AG04450 (cell line): ENCODE data around the gene TCF19. TPM values are rescaled to one million over a fixed set of nuclear protein-coding genes. Genes with fewer than 3 reads are reported as not detected.

Source experiments
- polyA plus RNA-seq: library from polyadenylated mRNA; depleted of rRNA; stranded (reverse); fragments of >200 nt; gene quantifications from 2 replicates; pipeline ENCODE4 v1.2.3, GENCODE V29; 2011; rRNA removed
- small RNA-seq: library from RNA; depleted of rRNA; stranded (forward); fragments of <200 nt; gene quantifications from one replicate; pipeline ENCODE3, GENCODE V24; 2012; ENCODE audit warnings: low read depth; ENCODE audit not compliant: insufficient read length

TCF19 gene
- polyA plus RNA-seq, 1 experiment, result 4.2 TPM

Small RNAs within 50 kb of the gene (small RNA-seq; reads per million reads assigned to genes)
- not detected for gene POLR2LP1

Other genes with a start within 250 kb of the TCF19 start
- 10.3 and 12.2 TPM in 2 replicates for gene VARS2, start 244.4 kb upstream of the TCF19 start, polyA plus RNA-seq
- gene SFTA2, start 226.4 kb upstream of the TCF19 start, polyA plus RNA-seq, result not detected in 2 replicates
- gene MUCL3, start 217.6 kb upstream of the TCF19 start, polyA plus RNA-seq, result not detected in 2 replicates
- gene MUC21, start 174.9 kb upstream of the TCF19 start, polyA plus RNA-seq, result not detected in 2 replicates
- not detected in 2 replicates for gene MUC22, start 148.1 kb upstream of the TCF19 start, polyA plus RNA-seq
- gene C6orf15, start 46.0 kb upstream of the TCF19 start, polyA plus RNA-seq, result not detected in 2 replicates
- gene PSORS1C1, start 43.8 kb upstream of the TCF19 start, polyA plus RNA-seq, result 0.94 and 1.6 TPM in 2 replicates
- not detected in 2 replicates for gene CDSN, start 38.1 kb upstream of the TCF19 start, polyA plus RNA-seq
- not detected in 2 replicates for gene PSORS1C2, start 19.5 kb upstream of the TCF19 start, polyA plus RNA-seq
- gene CCHCR1, start 787 bp upstream of the TCF19 start, polyA plus RNA-seq, result 10.4 TPM in 2 replicates
- not detected in 2 replicates for gene POU5F1, start 12.1 kb downstream of the TCF19 start, polyA plus RNA-seq
- gene HLA-C, start 113.5 kb downstream of the TCF19 start, polyA plus RNA-seq, result 245 and 346 TPM in 2 replicates
- 418 and 513 TPM in 2 replicates for gene HLA-B, start 198.6 kb downstream of the TCF19 start, polyA plus RNA-seq
- gene MICA, start 245.0 kb downstream of the TCF19 start, polyA plus RNA-seq, result 39.9 and 48.5 TPM in 2 replicates